Astrocyte of the spinal cord (primary cell): ENCODE measurements around the gene SOX8.

Experiments
- DNase-seq: peaks from one replicate; pipeline ENCODE4 v3.0.0; 2011; ENCODE audit warnings: low read depth, low spot score
- H3K4me3 ChIP-seq: 2 replicates; pipeline ENCODE4 v1.5.1; 2011; ENCODE audit warnings: low read depth, mild to moderate bottlenecking, low read length, moderate library complexity
- in situ Hi-C: cut with HindIII; loops from 2 replicates; pipeline ENCODE4 v1.10.0; 2017; ENCODE audit warnings: low sequenced_read_pairs
- TF ChIP-seq, protein P1 (sequence below): IDR thresholded peaks from 2 replicates; pipeline ENCODE4 v1.5.1; 2012; ENCODE audit warnings: low read depth, mild to moderate bottlenecking, low read length, inconsistent platforms

SOX8 gene

DNA sequence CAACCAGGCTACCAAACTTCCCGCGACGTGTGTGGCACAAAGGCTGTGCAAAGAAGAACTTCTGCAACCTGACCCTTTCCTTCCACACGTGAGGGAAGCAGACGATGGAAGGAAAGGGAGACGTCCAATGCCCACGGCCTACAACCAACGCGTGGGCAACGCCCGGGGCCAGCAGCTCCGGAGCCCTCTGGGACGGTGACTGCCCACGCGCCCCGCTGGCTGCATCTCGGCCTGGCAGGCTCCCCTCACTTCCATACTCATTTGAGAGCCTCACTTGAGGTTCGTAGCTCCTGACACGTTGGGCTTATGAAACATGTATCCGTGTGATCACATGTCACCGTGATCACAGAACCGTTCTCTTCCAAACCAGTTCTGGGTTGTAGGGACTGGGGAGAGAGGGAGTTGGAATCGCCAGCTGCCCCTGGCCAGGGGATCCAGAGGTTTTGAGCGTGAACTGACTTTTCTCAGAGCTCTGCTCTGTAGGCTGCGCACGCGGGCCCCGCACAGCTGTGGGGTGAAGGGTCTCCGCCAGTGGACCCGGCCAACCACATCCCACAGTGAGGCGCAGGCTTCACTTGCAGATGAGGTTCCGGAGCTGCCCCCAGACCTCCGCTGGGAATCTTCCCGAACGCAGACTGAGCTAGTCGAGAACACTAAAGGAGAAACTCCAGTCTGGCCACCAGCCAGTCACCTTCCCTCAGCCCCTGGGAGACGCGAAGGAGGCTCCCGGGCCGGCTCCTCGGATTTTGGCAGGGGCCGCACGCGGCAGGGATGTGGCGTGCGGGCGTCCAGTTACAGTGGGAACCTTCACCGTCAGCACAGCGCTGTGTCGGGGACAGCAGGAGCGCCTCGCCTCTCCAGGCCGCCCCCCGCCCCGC, 11.8 kb upstream of the SOX8 start:
- in situ Hi-C loops = no loop called here
- TF ChIP-seq, protein P1, sequence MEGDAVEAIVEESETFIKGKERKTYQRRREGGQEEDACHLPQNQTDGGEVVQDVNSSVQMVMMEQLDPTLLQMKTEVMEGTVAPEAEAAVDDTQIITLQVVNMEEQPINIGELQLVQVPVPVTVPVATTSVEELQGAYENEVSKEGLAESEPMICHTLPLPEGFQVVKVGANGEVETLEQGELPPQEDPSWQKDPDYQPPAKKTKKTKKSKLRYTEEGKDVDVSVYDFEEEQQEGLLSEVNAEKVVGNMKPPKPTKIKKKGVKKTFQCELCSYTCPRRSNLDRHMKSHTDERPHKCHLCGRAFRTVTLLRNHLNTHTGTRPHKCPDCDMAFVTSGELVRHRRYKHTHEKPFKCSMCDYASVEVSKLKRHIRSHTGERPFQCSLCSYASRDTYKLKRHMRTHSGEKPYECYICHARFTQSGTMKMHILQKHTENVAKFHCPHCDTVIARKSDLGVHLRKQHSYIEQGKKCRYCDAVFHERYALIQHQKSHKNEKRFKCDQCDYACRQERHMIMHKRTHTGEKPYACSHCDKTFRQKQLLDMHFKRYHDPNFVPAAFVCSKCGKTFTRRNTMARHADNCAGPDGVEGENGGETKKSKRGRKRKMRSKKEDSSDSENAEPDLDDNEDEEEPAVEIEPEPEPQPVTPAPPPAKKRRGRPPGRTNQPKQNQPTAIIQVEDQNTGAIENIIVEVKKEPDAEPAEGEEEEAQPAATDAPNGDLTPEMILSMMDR = no peak
- H3K4me3 ChIP-seq = peak overlapping the region; percentile 66
- no peak for DNase-seq

DNA sequence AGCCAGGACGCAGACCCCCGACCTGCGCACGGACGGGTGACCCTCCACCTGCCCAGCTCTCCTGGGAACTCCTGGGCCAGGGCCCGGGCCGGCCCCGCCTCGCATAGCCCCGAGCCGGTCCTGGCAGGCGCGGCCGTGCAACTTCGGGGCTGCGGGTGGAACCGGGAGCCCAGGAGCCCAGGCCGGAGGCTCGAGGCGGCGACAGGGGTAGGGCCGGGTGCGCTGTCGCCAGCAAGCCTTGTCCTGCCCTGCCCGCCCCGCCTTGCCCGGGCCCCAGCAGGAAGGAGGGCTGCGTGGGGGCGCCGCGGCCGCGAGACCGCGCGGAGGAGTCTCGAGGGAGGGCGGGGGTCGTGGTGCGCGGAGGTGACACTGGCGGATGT, 11.2 kb upstream of the SOX8 start:
- no peak for DNase-seq
- peak overlapping the region; percentile 66 for H3K4me3 ChIP-seq
- TF ChIP-seq, protein P1 = no peak
- in situ Hi-C loops = no loop called here

DNA sequence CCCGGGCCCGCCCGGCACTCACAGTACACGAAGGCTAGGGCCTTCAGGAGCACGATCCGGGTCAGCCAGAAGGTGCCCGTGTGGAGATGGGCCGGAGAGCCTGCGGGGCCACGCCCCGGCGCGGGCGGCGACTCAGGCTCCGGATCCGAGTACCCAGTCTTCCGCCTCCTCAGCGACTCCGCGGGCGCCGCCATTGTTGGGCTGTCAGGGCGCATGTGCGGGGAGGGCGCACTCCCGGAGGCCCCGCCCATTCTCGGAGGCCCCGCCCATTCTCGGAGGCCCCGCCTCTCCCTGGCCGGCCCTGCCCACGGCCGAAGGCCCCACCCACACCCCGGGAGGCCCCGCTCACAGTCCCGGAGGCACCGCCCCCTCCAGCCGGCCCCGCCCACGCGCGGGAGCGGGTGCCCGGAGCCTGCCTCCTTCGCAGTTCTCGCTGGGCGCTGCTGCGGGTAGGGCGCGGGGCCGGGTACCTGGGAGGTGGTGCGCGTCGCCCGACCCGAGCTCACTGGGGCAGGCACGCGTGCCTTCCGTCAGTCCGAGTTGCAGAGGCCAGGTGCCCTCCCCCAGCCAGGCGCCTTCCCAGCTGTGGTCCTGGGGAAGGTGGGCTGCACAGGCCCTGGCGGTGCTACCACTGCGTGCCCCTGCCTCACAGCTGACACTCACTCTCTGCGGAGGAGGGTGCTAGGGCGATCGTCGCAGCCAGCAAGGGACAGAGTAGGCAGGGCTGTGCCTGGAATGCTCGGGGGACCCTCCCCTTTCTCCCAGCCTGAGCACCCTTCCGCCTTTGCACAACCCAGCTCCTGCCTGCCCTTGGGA, 10.6 kb upstream of the SOX8 start, which contains the start of gene LMF1:
TSS of gene LMF1 (minus strand) at position 219 of the 816 bp plus-strand sequence. CDS start at position 215, 4 bp downstream.
- peak; percentile 86 for DNase-seq
- in situ Hi-C loops = no loop called here
- TF ChIP-seq, protein P1 = no peak
- peak within 1 kb of the TSS; percentile 66 for H3K4me3 ChIP-seq

DNA sequence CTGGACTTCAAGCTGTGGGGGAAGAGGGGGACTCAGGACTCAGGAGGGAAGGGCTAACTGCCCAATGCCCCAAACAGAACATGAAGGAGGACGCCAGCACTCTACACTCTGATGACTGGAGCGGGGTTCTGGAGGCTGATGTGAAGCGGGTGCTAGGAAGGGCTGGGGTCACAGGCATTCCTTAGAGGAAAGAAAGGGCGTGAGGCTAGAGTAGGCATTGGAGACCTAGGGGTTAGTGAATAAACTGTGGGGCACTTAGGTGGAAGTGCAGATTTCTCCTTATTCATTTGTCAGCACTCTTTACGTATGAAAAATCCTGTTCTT, 10.0 kb upstream of the SOX8 start:
- in situ Hi-C loops = no loop called here
- no peak for DNase-seq
- H3K4me3 ChIP-seq = no peak overlapping the region
- TF ChIP-seq, protein P1 = no peak

DNA sequence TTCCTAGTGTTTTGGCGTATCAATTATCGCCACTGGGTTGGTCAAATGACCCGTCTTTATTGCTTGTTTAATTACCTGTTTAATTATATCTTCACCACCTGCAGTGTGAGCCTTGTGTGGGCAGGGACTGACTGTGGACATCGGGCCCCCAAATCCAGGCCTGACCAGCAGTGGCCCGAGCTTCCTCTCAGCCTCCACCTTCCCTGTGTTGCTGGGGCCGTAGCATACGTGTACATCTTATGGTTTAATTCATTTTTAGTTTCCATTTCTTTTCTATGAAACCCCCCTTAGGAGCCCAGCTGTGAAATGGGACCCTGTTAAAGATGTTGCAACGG, 9.6 kb upstream of the SOX8 start:
- in situ Hi-C loops = no loop called here

DNA sequence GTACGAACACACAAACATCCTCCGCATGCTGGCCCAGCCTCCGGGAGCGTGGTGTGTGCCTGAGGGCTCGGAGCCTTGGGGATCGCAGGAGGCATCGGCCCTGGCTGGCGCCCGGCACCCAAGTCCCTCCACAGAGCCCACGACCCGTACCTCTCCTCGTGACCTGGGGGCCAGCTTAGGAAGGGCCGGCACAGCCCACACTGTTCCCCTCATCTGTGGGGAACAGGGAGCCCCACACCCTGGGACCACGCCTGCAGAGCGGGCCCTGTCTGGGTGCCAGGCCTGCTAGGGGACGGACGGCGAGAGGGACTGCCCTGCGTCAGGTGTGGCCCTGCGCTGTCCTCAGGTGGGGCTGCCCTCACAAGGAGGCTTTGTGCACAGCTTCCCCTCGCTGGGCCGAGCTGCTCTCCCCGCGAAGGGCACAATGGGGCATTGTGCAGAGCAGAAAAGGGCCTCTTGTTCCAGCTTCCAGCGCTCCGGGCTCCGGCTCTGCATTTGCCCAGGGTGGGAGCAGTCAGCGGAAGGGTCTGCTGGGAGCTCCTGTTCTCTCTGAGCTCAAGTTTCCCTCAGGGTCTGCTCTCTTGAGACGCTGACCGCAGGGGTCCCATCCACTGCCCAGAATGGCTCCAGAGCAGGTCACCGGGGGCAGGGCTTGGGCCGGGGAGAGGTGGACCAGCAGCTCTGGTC, 9.1 kb upstream of the SOX8 start:
- H3K4me3 ChIP-seq = no peak overlapping the region
- DNase-seq = no peak
- TF ChIP-seq, protein P1 = no peak
- in situ Hi-C loops = no loop called here

More for the DNA sequence above, 9.6 kb upstream of the SOX8 start:
- H3K4me3 ChIP-seq = no peak overlapping the region
- DNase-seq = no peak
- TF ChIP-seq, protein P1 = no peak
